ENCODE results near the gene HDAC7. TPM values are rescaled to one million over a fixed set of nuclear protein-coding genes. Genes with fewer than 3 reads are reported as not detected.

Gene HDAC7
- total RNA-seq, 1 donor from 2014 or later, result 92.2 TPM

- H3K4me3 ChIP-seq (ENCODE audit: insufficient read depth, low read depth, low read length), result peak within 1 kb of the TSS; percentile 62
- FAIRE-seq (no peak), DNase-seq (ENCODE audit: low read depth) (peak; percentile 21)
- no peaks in the 10 kb centered on the region for H3K36me3 ChIP-seq (ENCODE audit: insufficient read depth, low read length)
- Mint-ChIP-seq H3K27me3 (ENCODE audit: low read depth, unreplicated experiment) (no peaks in the 10 kb centered on the region), H3K4me1 (ENCODE audit: low read depth, unreplicated experiment) (peaks cover 21% of the 10 kb centered on the region), H3K4me3 (ENCODE audit: unreplicated experiment) (peak within 1 kb of the TSS; percentile 88), H3K27ac (ENCODE audit: unreplicated experiment) (peak within 1 kb of the TSS; percentile 78), H3K36me3 (ENCODE audit: low read depth, unreplicated experiment) (no peaks in the 10 kb centered on the region), H3K9me3 (ENCODE audit: unreplicated experiment) (no peaks in the 10 kb centered on the region)
- peaks cover 7% of the 10 kb centered on the region for H3K4me1 ChIP-seq (ENCODE audit: insufficient read depth, low read length)
- H3K79me2 ChIP-seq (ENCODE audit: insufficient read depth, low read length), result no peaks in the 10 kb centered on the region
- TF ChIP-seq CTCF (IDR thresholded peaks at IDR 0.05; ENCODE audit: insufficient read depth, low read depth, low read length) (no peak), EZH2 (IDR thresholded peaks at IDR 0.05; ENCODE audit: insufficient read depth, low read length) (no peak)
- no peaks in the 10 kb centered on the region for H3K27me3 ChIP-seq (ENCODE audit: insufficient read depth, low read length)
- no peaks in the 10 kb centered on the region for H4K20me1 ChIP-seq (ENCODE audit: insufficient read depth, low read length)
- H3K4me2 ChIP-seq (ENCODE audit: low read length), result peak within 1 kb of the TSS; percentile 96
- H3K27ac ChIP-seq (ENCODE audit: low read depth, low read length), result no peak within 1 kb of the TSS
- H3K9ac ChIP-seq (ENCODE audit: low read length), result peak within 1 kb of the TSS; percentile 67
- peak within 1 kb of the TSS; percentile 70 for H2AFZ ChIP-seq (ENCODE audit: low read depth, low read length)
- no peaks in the 10 kb centered on the region for H3K9me3 ChIP-seq (ENCODE audit: insufficient read depth, low read depth, low read length)
Observed at GRCh38 chr12:47773062-47773857, 46.4 kb downstream of the HDAC7 start, which contains the start of gene SLC48A1. Gene SLC48A1, plus strand, starts transcription at chr12:47773238. Its CDS starts 67 bp downstream, at chr12:47773305.

GRCh38 chr12:47772738-47773061 is 47.0 kb downstream of the HDAC7 start:
- Mint-ChIP-seq H3K4me1 (ENCODE audit: low read depth, unreplicated experiment) (peaks cover 19% of the 10 kb centered on the region), H3K36me3 (ENCODE audit: low read depth, unreplicated experiment) (no peaks in the 10 kb centered on the region), H3K4me3 (ENCODE audit: unreplicated experiment) (peak overlapping the region; percentile 88), H3K27ac (ENCODE audit: unreplicated experiment) (no peak overlapping the region), H3K9me3 (ENCODE audit: unreplicated experiment) (no peaks in the 10 kb centered on the region), H3K27me3 (ENCODE audit: low read depth, unreplicated experiment) (no peaks in the 10 kb centered on the region)
- peak overlapping the region; percentile 70 for H2AFZ ChIP-seq (ENCODE audit: low read depth, low read length)
- H3K27ac ChIP-seq (ENCODE audit: low read depth, low read length), result no peak overlapping the region
- FAIRE-seq (no peak), DNase-seq (ENCODE audit: low read depth) (no peak)
- no peaks in the 10 kb centered on the region for H3K9me3 ChIP-seq (ENCODE audit: insufficient read depth, low read depth, low read length)
- no peaks in the 10 kb centered on the region for H4K20me1 ChIP-seq (ENCODE audit: insufficient read depth, low read length)
- H3K27me3 ChIP-seq (ENCODE audit: insufficient read depth, low read length), result no peaks in the 10 kb centered on the region
- peak overlapping the region; percentile 57 for H3K9ac ChIP-seq (ENCODE audit: low read length)
- peak overlapping the region; percentile 62 for H3K4me3 ChIP-seq (ENCODE audit: insufficient read depth, low read depth, low read length)
- H3K4me2 ChIP-seq (ENCODE audit: low read length), result peak overlapping the region; percentile 96
- H3K79me2 ChIP-seq (ENCODE audit: insufficient read depth, low read length), result no peaks in the 10 kb centered on the region
- H3K36me3 ChIP-seq (ENCODE audit: insufficient read depth, low read length), result no peaks in the 10 kb centered on the region
- H3K4me1 ChIP-seq (ENCODE audit: insufficient read depth, low read length), result peaks cover 11% of the 10 kb centered on the region
- TF ChIP-seq CTCF (IDR thresholded peaks at IDR 0.05; ENCODE audit: insufficient read depth, low read depth, low read length) (no peak), EZH2 (IDR thresholded peaks at IDR 0.05; ENCODE audit: insufficient read depth, low read length) (no peak)

GRCh38 chr12:47772094-47772660 is 47.5 kb downstream of the HDAC7 start:
- FAIRE-seq (no peak), DNase-seq (ENCODE audit: low read depth) (no peak)
- Mint-ChIP-seq H3K36me3 (ENCODE audit: low read depth, unreplicated experiment) (no peaks in the 10 kb centered on the region), H3K27ac (ENCODE audit: unreplicated experiment) (peak overlapping the region; percentile 78), H3K27me3 (ENCODE audit: low read depth, unreplicated experiment) (no peaks in the 10 kb centered on the region), H3K4me3 (ENCODE audit: unreplicated experiment) (peak overlapping the region; percentile 88), H3K9me3 (ENCODE audit: unreplicated experiment) (no peaks in the 10 kb centered on the region), H3K4me1 (ENCODE audit: low read depth, unreplicated experiment) (peaks cover 20% of the 10 kb centered on the region)
- peak overlapping the region; percentile 96 for H3K4me2 ChIP-seq (ENCODE audit: low read length)
- H3K36me3 ChIP-seq (ENCODE audit: insufficient read depth, low read length), result no peaks in the 10 kb centered on the region
- no peaks in the 10 kb centered on the region for H3K27me3 ChIP-seq (ENCODE audit: insufficient read depth, low read length)
- peak overlapping the region; percentile 57 for H3K9ac ChIP-seq (ENCODE audit: low read length)
- no peak for TF ChIP-seq EZH2 (IDR thresholded peaks at IDR 0.05; ENCODE audit: insufficient read depth, low read length)
- H3K79me2 ChIP-seq (ENCODE audit: insufficient read depth, low read length), result no peaks in the 10 kb centered on the region
- no peak overlapping the region for H3K4me3 ChIP-seq (ENCODE audit: insufficient read depth, low read depth, low read length)
- no peak overlapping the region for H2AFZ ChIP-seq (ENCODE audit: low read depth, low read length)
- no peaks in the 10 kb centered on the region for H4K20me1 ChIP-seq (ENCODE audit: insufficient read depth, low read length)
- H3K4me1 ChIP-seq (ENCODE audit: insufficient read depth, low read length), result peaks cover 15% of the 10 kb centered on the region
- no peak overlapping the region for H3K27ac ChIP-seq (ENCODE audit: low read depth, low read length)
- no peaks in the 10 kb centered on the region for H3K9me3 ChIP-seq (ENCODE audit: insufficient read depth, low read depth, low read length)

All from astrocyte (in vitro differentiated cells and primary cell).